ENCODE measurements around the gene KRTAP10-4. TPM values are rescaled to one million over a fixed set of nuclear protein-coding genes. Genes with fewer than 3 reads are reported as not detected.
"Not testable (repeated sequence)": the region's sequence is repeated elsewhere in the genome, so short reads cannot be mapped to it uniquely, and the experiment has no call there.

KRTAP10-4 gene
- total RNA-seq, 4 donors from 2014 or later: not detected

DNA sequence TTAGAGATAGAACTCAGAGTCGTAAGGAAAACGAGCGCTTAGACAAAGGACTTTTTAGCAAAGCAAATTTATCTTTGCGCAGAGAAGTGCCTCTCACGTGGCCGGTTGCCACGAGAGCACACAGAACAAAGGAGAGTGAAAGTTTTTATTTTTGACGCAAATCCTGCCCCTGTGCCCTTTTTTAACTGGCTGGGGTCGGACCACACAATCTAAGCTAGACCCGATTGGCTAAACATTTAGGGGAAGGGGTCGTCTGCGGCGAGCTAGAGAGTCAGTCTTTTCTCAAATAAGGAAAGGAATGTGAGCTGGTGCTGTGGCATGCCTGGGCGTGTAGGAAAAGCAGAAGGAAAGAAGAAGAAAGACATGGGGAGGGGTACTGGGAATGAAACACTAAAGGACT is 24.6 kb upstream of the KRTAP10-4 start:
- Histone ChIP-seq H3K4me1 (no peaks in the 10 kb centered on the region), H3K36me3 (no peaks in the 10 kb centered on the region), H3K27me3 (peaks cover 44% of the 10 kb centered on the region), H3K27ac (no peak overlapping the region), H3K9me3 (peaks cover 0 to 20% (median 0%) of the 10 kb centered on the region in 3 donors), H3K4me3 (no peak overlapping the region)
- WGBS, 2 donors (ENCODE audit: low coverage in 1 of 2): 10 to 16% methylated on average over 12 to 14 of the region's 14 CpGs
- ATAC-seq: no peak
- no peak for TF ChIP-seq EP300 (IDR thresholded peaks at IDR 0.05)
- no peak for TF ChIP-seq POLR2AphosphoS5 (IDR thresholded peaks at IDR 0.05)
- TF ChIP-seq POLR2A (IDR thresholded peaks at IDR 0.05): no peak
- TF ChIP-seq, protein P1, sequence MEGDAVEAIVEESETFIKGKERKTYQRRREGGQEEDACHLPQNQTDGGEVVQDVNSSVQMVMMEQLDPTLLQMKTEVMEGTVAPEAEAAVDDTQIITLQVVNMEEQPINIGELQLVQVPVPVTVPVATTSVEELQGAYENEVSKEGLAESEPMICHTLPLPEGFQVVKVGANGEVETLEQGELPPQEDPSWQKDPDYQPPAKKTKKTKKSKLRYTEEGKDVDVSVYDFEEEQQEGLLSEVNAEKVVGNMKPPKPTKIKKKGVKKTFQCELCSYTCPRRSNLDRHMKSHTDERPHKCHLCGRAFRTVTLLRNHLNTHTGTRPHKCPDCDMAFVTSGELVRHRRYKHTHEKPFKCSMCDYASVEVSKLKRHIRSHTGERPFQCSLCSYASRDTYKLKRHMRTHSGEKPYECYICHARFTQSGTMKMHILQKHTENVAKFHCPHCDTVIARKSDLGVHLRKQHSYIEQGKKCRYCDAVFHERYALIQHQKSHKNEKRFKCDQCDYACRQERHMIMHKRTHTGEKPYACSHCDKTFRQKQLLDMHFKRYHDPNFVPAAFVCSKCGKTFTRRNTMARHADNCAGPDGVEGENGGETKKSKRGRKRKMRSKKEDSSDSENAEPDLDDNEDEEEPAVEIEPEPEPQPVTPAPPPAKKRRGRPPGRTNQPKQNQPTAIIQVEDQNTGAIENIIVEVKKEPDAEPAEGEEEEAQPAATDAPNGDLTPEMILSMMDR (IDR thresholded peaks at IDR 0.05): no peak

GRCh38 chr21:44549525-44550211 is 23.9 kb upstream of the KRTAP10-4 start:
- Histone ChIP-seq H3K9me3 (peaks cover 0 to 26% (median 0%) of the 10 kb centered on the region in 3 donors), H3K27me3 (peaks cover 52% of the 10 kb centered on the region), H3K4me3 (no peak overlapping the region), H3K36me3 (no peaks in the 10 kb centered on the region), H3K27ac (no peak overlapping the region), H3K4me1 (no peaks in the 10 kb centered on the region)
- WGBS, 2 donors (ENCODE audit: low coverage in 1 of 2): 74 to 86% methylated on average over 7 to 8 of the region's 25 CpGs
- no peak for ATAC-seq
- no peak for TF ChIP-seq POLR2AphosphoS5 (IDR thresholded peaks at IDR 0.05)

GRCh38 chr21:44550285-44550684 is 23.2 kb upstream of the KRTAP10-4 start:
- ATAC-seq: not testable (repeated sequence)
- H3K9me3 ChIP-seq: peaks cover 0 to 26% (median 0%) of the 10 kb centered on the region in 3 donors
- no CpG with 5 or more reads among the region's 17 CpGs for WGBS, 2 donors (ENCODE audit: low coverage in 1 of 2)

DNA sequence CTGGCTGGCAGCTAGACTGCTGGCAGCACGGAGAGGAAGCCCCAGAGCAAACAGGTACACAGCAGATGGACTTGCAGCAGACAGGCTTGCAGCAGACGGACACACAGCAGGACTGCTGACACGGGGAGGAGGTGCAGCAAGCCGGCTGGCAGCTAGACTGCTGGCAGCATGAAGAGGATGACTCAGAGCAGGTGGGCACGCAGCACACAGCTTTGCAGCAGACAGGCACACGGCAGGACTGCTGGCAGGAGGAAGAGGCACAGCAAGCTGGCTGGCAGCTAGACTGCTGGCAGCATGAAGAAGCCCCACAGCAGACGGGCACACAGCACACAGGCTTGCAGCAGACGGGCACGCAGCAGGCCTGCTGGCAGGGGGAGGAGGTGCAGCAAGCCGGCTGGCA is 22.7 kb upstream of the KRTAP10-4 start:
- no peak for ATAC-seq
- H3K36me3 ChIP-seq: no peaks in the 10 kb centered on the region
- H3K4me3 ChIP-seq: no peak overlapping the region
- 46% methylated on average over 4 of the region's 10 CpGs; no CpG with 5 or more reads in 1 of the 2 donors for WGBS, 2 donors (ENCODE audit: low coverage in 1 of 2)
- H3K9me3 ChIP-seq: peaks cover 0 to 25% (median 0%) of the 10 kb centered on the region in 3 donors
- peaks cover 62% of the 10 kb centered on the region for H3K27me3 ChIP-seq
- H3K27ac ChIP-seq: no peak overlapping the region
- H3K4me1 ChIP-seq: no peaks in the 10 kb centered on the region
- TF ChIP-seq POLR2A (IDR thresholded peaks at IDR 0.05): no peak
- no peak for TF ChIP-seq EP300 (IDR thresholded peaks at IDR 0.05)
- TF ChIP-seq POLR2AphosphoS5 (IDR thresholded peaks at IDR 0.05): no peak
- TF ChIP-seq, protein P1 (IDR thresholded peaks at IDR 0.05): no peak

More at GRCh38 chr21:44550285-44550684, 23.2 kb upstream of the KRTAP10-4 start:
- peaks cover 57% of the 10 kb centered on the region for H3K27me3 ChIP-seq
- H3K36me3 ChIP-seq, H3K27ac ChIP-seq, H3K4me3 ChIP-seq, H3K4me1 ChIP-seq: not testable (repeated sequence)

DNA sequence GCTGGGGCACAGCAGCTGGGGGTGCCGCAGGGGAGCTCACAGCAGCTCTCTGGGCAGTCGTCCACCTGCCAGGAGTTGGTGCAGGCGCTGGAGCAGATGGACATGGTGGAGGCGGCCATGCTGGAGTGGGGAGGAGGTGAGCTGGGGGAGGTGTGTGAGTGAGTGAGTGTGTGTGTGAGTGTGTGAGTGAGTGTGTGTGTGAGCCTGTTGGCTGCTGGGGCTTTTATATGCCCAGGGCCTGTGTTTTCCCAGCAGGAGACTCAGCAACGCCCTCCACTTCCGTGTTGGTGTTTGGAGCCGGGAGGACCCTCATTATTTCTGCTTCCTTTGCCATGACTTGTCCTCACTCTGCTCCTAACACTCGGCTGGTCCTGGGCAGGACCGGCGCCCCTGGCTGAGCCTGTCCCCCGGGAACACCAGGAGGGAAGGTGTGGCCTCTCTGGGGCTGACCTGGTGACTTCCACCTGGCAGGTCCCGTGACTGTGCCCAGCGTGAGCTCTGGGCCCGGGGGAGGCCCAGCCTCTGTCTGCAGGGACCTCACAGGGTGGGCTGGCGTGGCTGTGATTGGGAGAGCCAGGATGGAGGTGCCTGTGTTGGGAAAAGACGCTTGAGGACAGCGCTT is 22.1 kb upstream of the KRTAP10-4 start, which contains the start of gene KRTAP10-2:
Gene KRTAP10-2 (minus strand): TSS at position 166 of the 622 bp plus-strand sequence. CDS start 47 bp downstream, at position 119.
- no peak for TF ChIP-seq POLR2AphosphoS5 (IDR thresholded peaks at IDR 0.05)
- TF ChIP-seq, protein P1 (IDR thresholded peaks at IDR 0.05): no peak
- no peak for TF ChIP-seq EP300 (IDR thresholded peaks at IDR 0.05)
- no peak for TF ChIP-seq POLR2A (IDR thresholded peaks at IDR 0.05)
- Histone ChIP-seq H3K27ac (no peak within 1 kb of the TSS), H3K27me3 (peaks cover 68% of the 10 kb centered on the region), H3K9me3 (peaks cover 0 to 18% (median 0%) of the 10 kb centered on the region in 3 donors), H3K36me3 (no peaks in the 10 kb centered on the region), H3K4me1 (no peaks in the 10 kb centered on the region), H3K4me3 (no peak within 1 kb of the TSS)
- no peak for ATAC-seq
- no CpG with 5 or more reads among the region's 17 CpGs for WGBS, 2 donors (ENCODE audit: low coverage in 1 of 2)

DNA sequence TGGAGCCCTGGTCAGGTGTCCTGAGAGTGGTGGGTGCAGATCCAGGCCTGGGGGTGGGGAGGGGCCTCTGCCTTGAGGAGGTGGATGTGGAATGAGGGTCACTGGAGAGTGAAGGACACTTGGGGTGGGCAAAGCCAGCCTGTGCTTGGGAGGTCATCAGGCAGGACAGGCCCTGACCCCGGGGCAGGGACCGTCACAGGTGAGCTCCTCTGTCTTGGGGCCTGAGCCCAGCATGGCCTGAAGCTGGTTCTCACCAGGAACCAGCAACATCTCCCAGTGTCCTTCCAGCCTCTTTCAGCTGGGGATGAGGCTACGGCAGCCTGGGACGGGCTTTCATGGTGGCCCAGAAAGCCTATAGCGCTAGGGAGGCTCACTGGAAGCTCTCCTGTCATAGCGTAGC is 21.4 kb upstream of the KRTAP10-4 start:
- no peaks in the 10 kb centered on the region for H3K4me1 ChIP-seq
- no peak for ATAC-seq

More for the DNA sequence above, 21.4 kb upstream of the KRTAP10-4 start:
- Histone ChIP-seq H3K27me3 (peaks cover 75% of the 10 kb centered on the region), H3K27ac (no peak overlapping the region), H3K9me3 (peaks cover 0 to 11% (median 0%) of the 10 kb centered on the region in 3 donors), H3K4me3 (no peak overlapping the region), H3K36me3 (no peaks in the 10 kb centered on the region)
- whole genome bisulfite sequencing, 2 donors (ENCODE audit: low coverage in 1 of 2): no CpG with 5 or more reads among the region's 6 CpGs
- TF ChIP-seq EP300 (IDR thresholded peaks at IDR 0.05) (no peak), POLR2AphosphoS5 (IDR thresholded peaks at IDR 0.05) (no peak), POLR2A (IDR thresholded peaks at IDR 0.05) (no peak)
- TF ChIP-seq, protein P1 (IDR thresholded peaks at IDR 0.05): no peak
